Uterus (tissue), 4 donors: ENCODE results near the gene NEDD4L. TPM values are rescaled to one million over a fixed set of nuclear protein-coding genes. Genes with fewer than 3 reads are reported as not detected.

ENCODE experiments used
- DNase-seq, 2 donors: peaks; one replicate each; pipeline ENCODE4 v3.0.0-alpha.2; 2019 to 2020
- H3K27ac ChIP-seq, 2 donors: fragments of 200-600 bp; sonication (generic); 1 replicate in 1 of 2; 2 replicates in 1 of 2; pipeline ENCODE4 v1.5.1; 2016 to 2018
- H3K27me3 ChIP-seq, 2 donors: fragments of 200-600 bp; sonication (generic); one replicate each; pipeline ENCODE4 v1.5.1; 2018 to 2019; ENCODE audit warnings: control low read depth in 1 of 2
- H3K36me3 ChIP-seq, 2 donors: fragments of 200-600 bp; sonication (generic); one replicate each; pipeline ENCODE4 v1.5.1; 2019; ENCODE audit warnings: control low read depth in 1 of 2
- H3K4me1 ChIP-seq, 2 donors: fragments of 200-600 bp; sonication (generic); one replicate each; pipeline ENCODE4 v1.5.1; 2018 to 2019; ENCODE audit warnings: control low read depth in 1 of 2
- H3K4me3 ChIP-seq, 2 donors: fragments of 200-600 bp; sonication (generic); 1 replicate in 1 of 2; 2 replicates in 1 of 2; pipeline ENCODE4 v1.5.1; 2018 to 2019; ENCODE audit warnings: mild to moderate bottlenecking in 1 of 2
- H3K9me3 ChIP-seq, 2 donors: fragments of 200-600 bp; sonication (generic); one replicate each; pipeline ENCODE4 v1.5.1; 2019; ENCODE audit warnings: control low read depth in 1 of 2
- CTCF ChIP-seq, 4 experiments: fragments of 200-600 bp in 2 of 4; fragments of 450-650 bp in 2 of 4; sonication (generic) in 2 of 4; IDR thresholded peaks; one replicate each; pipeline ENCODE4 v1.5.1; 2016 to 2019; ENCODE audit warnings: antibody characterized with exemption in 4 of 4, mild to moderate bottlenecking in 2 of 4, moderate library complexity in 1 of 4
- POLR2A ChIP-seq, 2 donors: fragments of 450-650 bp; IDR thresholded peaks; one replicate each; pipeline ENCODE4 v1.6.1; 2016; ENCODE audit warnings: antibody characterized with exemption in 2 of 2, mild to moderate bottlenecking in 1 of 2, moderate library complexity in 1 of 2
- intact Hi-C: fragments of 100-400 bp; cut with DNase I; formaldehyde crosslinking; loops from one replicate; pipeline ENCODE4 v1.15.1; 2023; ENCODE audit warnings: low total_unique reads
- total RNA-seq, 4 donors: library from RNA; depleted of rRNA in 3 of 4; stranded (reverse); fragments of >200 nt in 3 of 4; gene quantifications; one replicate each; pipeline versions ENCODE4 v1.1.0 to v1.2.4, GENCODE V29; 2014 to 2023
- donor health status: DM: yes; HTN: yes; CAD: no.

NEDD4L gene
- total RNA-seq, 4 donors from 2014 or later, result 6.2 to 45.9 (median 32.3) TPM

- intact Hi-C loops, result no loop called here
- Histone ChIP-seq H3K27ac (no peak overlapping the region), H3K4me1 (no peaks in the 10 kb centered on the region), H3K36me3 (no peaks in the 10 kb centered on the region), H3K9me3 (no peaks in the 10 kb centered on the region), H3K4me3 (no peak overlapping the region), H3K27me3 (no peaks in the 10 kb centered on the region)
- no peak for DNase-seq
- TF ChIP-seq POLR2A (IDR thresholded peaks at IDR 0.05), result no peak
- no peak for TF ChIP-seq CTCF (IDR thresholded peaks at IDR 0.05)
Measured at GRCh38 chr18:58311390-58311789, 267.4 kb downstream of the NEDD4L start.

GRCh38 chr18:58313491-58314032 is 269.5 kb downstream of the NEDD4L start:
- no peak overlapping the region for H3K27ac ChIP-seq
- no peaks in the 10 kb centered on the region for H3K9me3 ChIP-seq
- intact Hi-C loops, result no loop called here
- no peaks in the 10 kb centered on the region for H3K36me3 ChIP-seq
- DNase-seq, result no peak
- H3K4me1 ChIP-seq, result no peaks in the 10 kb centered on the region
- H3K27me3 ChIP-seq, result no peaks in the 10 kb centered on the region
- no peak overlapping the region for H3K4me3 ChIP-seq
- TF ChIP-seq CTCF (IDR thresholded peaks at IDR 0.05) (no peak), POLR2A (IDR thresholded peaks at IDR 0.05) (no peak)

GRCh38 chr18:58314284-58314683 is 270.3 kb downstream of the NEDD4L start:
- Histone ChIP-seq H3K27me3 (no peaks in the 10 kb centered on the region), H3K4me3 (no peak overlapping the region), H3K9me3 (no peaks in the 10 kb centered on the region), H3K36me3 (no peaks in the 10 kb centered on the region), H3K4me1 (no peaks in the 10 kb centered on the region), H3K27ac (peak overlapping the region in 1 of 2 donors; percentile 10)
- TF ChIP-seq POLR2A (IDR thresholded peaks at IDR 0.05) (no peak), CTCF (IDR thresholded peaks at IDR 0.05) (no peak)
- intact Hi-C loops, result no loop called here
- DNase-seq, result peak; percentile 51 to 59

GRCh38 chr18:58315041-58315440 is 271.0 kb downstream of the NEDD4L start:
- TF ChIP-seq CTCF (IDR thresholded peaks at IDR 0.05), result no peak
- no peaks in the 10 kb centered on the region for H3K27me3 ChIP-seq
- DNase-seq, result no peak
- no peaks in the 10 kb centered on the region for H3K4me1 ChIP-seq
- no peaks in the 10 kb centered on the region for H3K36me3 ChIP-seq
- intact Hi-C loops, result no loop called here
- no peak overlapping the region for H3K4me3 ChIP-seq
- peak overlapping the region; percentile 10 to 26 for H3K27ac ChIP-seq
- H3K9me3 ChIP-seq, result no peaks in the 10 kb centered on the region

GRCh38 chr18:58315739-58316215 is 271.8 kb downstream of the NEDD4L start:
- Histone ChIP-seq H3K36me3 (no peaks in the 10 kb centered on the region), H3K4me1 (no peaks in the 10 kb centered on the region), H3K4me3 (no peak overlapping the region), H3K9me3 (no peaks in the 10 kb centered on the region), H3K27ac (no peak overlapping the region), H3K27me3 (no peaks in the 10 kb centered on the region)
- TF ChIP-seq POLR2A (IDR thresholded peaks at IDR 0.05) (no peak), CTCF (IDR thresholded peaks at IDR 0.05) (no peak)
- intact Hi-C loops, result no loop called here
- DNase-seq, result peak in 1 of 2 donors; percentile 31
